Measurements from ENCODE around the gene MYOM3. TPM values are rescaled to one million over a fixed set of nuclear protein-coding genes. Genes with fewer than 3 reads are reported as not detected.

Gene MYOM3
- total and polyA plus RNA-seq, 2 of the 13 experiments (the other 11 are each of a cell fraction or from before 2014, with no cell fraction given): 5.8 to 15.3 TPM

- TF ChIP-seq ZBTB40 (IDR thresholded peaks at IDR 0.05): no peak
- TF ChIP-seq ZBTB40 (CRISPR knock-in tag; IDR thresholded peaks at IDR 0.05): no peak
- TF ChIP-seq RARG (CRISPR knock-in tag; IDR thresholded peaks at IDR 0.05; ENCODE audit: low read depth): no peak
- no peak for TF ChIP-seq HBP1 (CRISPR knock-in tag; IDR thresholded peaks at IDR 0.05; ENCODE audit: low read depth)
- TF ChIP-seq ZSCAN30 (CRISPR knock-in tag; IDR thresholded peaks at IDR 0.05): no peak
- TF ChIP-seq PCBP2 (optimal IDR thresholded peaks at IDR 0.05; ENCODE audit: low read depth, low read length, poor library complexity, severe bottlenecking): no peak
- TF ChIP-seq ZNF549 (CRISPR knock-in tag; IDR thresholded peaks at IDR 0.05): no peak
- no peak for TF ChIP-seq ZBTB37 (CRISPR knock-in tag; IDR thresholded peaks at IDR 0.05)
- TF ChIP-seq PAXIP1 (CRISPR knock-in tag; conservative IDR thresholded peaks at IDR 0.05): peak; percentile 47
- TF ChIP-seq FOXK1 (CRISPR knock-in tag; IDR thresholded peaks at IDR 0.05; ENCODE audit: borderline replicate concordance, low read depth): peak; percentile 43; the same call in 1 of the 2 replicates
- no peak for TF ChIP-seq ZFP90 (CRISPR knock-in tag; IDR thresholded peaks at IDR 0.05; ENCODE audit: borderline replicate concordance)
- no peak for TF ChIP-seq THAP8 (CRISPR knock-in tag; IDR thresholded peaks at IDR 0.05; ENCODE audit: borderline replicate concordance)
These were observed 29.5 kb upstream of the MYOM3 start (continued) for GRCh38 chr1:24141311-24141997.

Data from HepG2 (cell line).